Panc1 (cell line): ENCODE measurements around the gene DGCR2. TPM values are rescaled to one million over a fixed set of nuclear protein-coding genes. Genes with fewer than 3 reads are reported as not detected.

Source experiments
- ATAC-seq: fragments of 200-7000 bp; cut with Tn5 transposase; 2 replicates; pipeline ENCODE4 v1.9.1; 2020; ENCODE audit warnings: mild to moderate bottlenecking, moderate library complexity
- BruUV-seq: library from RNA; stranded (reverse); fragments of 400-500 nt; replicated peaks from 2 replicates; lab custom pipeline; 2021; lab: Mats Ljungman, UMichigan
- CTCF ChIA-PET: fragments of 300-600 bp; sonication (Branson Sonifier 250); formaldehyde crosslinking; loops from one replicate; lab custom pipeline; 2022; ENCODE audit warnings: antibody characterized with exemption; lab: Charles Lee
- POLR2A ChIA-PET: fragments of 300-600 bp; sonication (Branson Sonifier 250); formaldehyde crosslinking; loops from one replicate; lab custom pipeline; 2022; ENCODE audit warnings: antibody characterized with exemption; lab: Charles Lee
- DNase-seq: peaks from one replicate; pipeline ENCODE4 v3.0.0-alpha.2; 2010; ENCODE audit warnings: low read depth, low spot score
- H3K27ac ChIP-seq: 2 replicates; pipeline ENCODE4 v1.5.1; 2011; ENCODE audit warnings: mild to moderate bottlenecking, low read length, inconsistent platforms
- H3K27me3 ChIP-seq: fragments of 200-500 bp; sonication (Bioruptor generic); 2 replicates; pipeline ENCODE4 v1.6.0; 2014; ENCODE audit warnings: low read length, inconsistent platforms; ENCODE audit not compliant: control insufficient read depth, insufficient read depth
- H3K36me3 ChIP-seq: fragments of 200-500 bp; sonication (Bioruptor generic); 2 replicates; pipeline ENCODE4 v1.5.1; 2014; ENCODE audit warnings: inconsistent platforms, mild to moderate bottlenecking, low read length, moderate library complexity; ENCODE audit not compliant: control insufficient read depth, insufficient read depth
- H3K4me1 ChIP-seq: 2 replicates; pipeline ENCODE4 v1.5.1; 2011; ENCODE audit warnings: inconsistent platforms, mild to moderate bottlenecking, low read length, moderate library complexity; ENCODE audit not compliant: control insufficient read depth, insufficient read depth
- H3K4me3 ChIP-seq, 2 experiments: 2 replicates each; pipeline ENCODE4 v1.5.1; 2011 to 2012; ENCODE audit warnings: low read depth in 2 of 2, low read length in 2 of 2, mild to moderate bottlenecking in 2 of 2, inconsistent platforms in 1 of 2, moderate library complexity in 1 of 2
- H3K9me3 ChIP-seq: fragments of 200-500 bp; sonication (Bioruptor generic); 2 replicates; pipeline ENCODE4 v1.5.1; 2014; ENCODE audit warnings: low read depth, mild to moderate bottlenecking, inconsistent platforms, low read length, moderate library complexity; ENCODE audit not compliant: control insufficient read depth, insufficient read depth
- POLR2AphosphoS5 ChIP-seq: IDR thresholded peaks from 2 replicates; pipeline ENCODE4 v1.6.1; 2012; ENCODE audit warnings: mild to moderate bottlenecking, low read depth, low read length, moderate library complexity
- SIN3A ChIP-seq: IDR thresholded peaks from 2 replicates; pipeline ENCODE4 v1.6.1; 2012; ENCODE audit warnings: low read depth, mild to moderate bottlenecking, low read length, moderate library complexity, borderline replicate concordance; ENCODE audit not compliant: insufficient read depth
- TCF7L2 ChIP-seq: IDR thresholded peaks from 2 replicates; pipeline ENCODE4 v1.6.1; 2011; ENCODE audit warnings: mild to moderate bottlenecking, low read depth, low read length, inconsistent platforms
- in situ Hi-C: cut with HindIII; loops from 2 replicates; pipeline ENCODE4 v1.10.0; 2016; ENCODE audit warnings: low sequenced_read_pairs, low pct_unique_long_range_greater_than_20kb
- intact Hi-C: fragments of 100-400 bp; cut with micrococcal nuclease; formaldehyde crosslinking; loops from one replicate; pipeline ENCODE4 v1.10.0; 2022; ENCODE audit not compliant: unreplicated experiment
- total RNA-seq: library from RNA; stranded (reverse); gene quantifications from one replicate; pipeline ENCODE4 v1.2.1, GENCODE V29; 2021; ENCODE audit not compliant: unreplicated experiment
- TF ChIP-seq, protein P1 (sequence below): fragments of 450-650 bp; IDR thresholded peaks from 2 replicates; pipeline ENCODE4 v1.5.1; 2017; ENCODE audit warnings: mild to moderate bottlenecking
- TF ChIP-seq, protein P2 (sequence below), 2 experiments: IDR thresholded peaks; 2 replicates each; pipeline ENCODE4 v1.6.1; 2011 to 2012; ENCODE audit warnings: low read depth in 2 of 2, control low read depth in 1 of 2, low read length in 1 of 2, mild to moderate bottlenecking in 1 of 2, moderate library complexity in 1 of 2; ENCODE audit not compliant: insufficient read depth in 1 of 2

Gene DGCR2
- total RNA-seq, 1 experiment from 2014 or later = 35.1 TPM

- TF ChIP-seq TCF7L2 (no peak), SIN3A (no peak), POLR2AphosphoS5 (no peak)
- TF ChIP-seq, protein P1, sequence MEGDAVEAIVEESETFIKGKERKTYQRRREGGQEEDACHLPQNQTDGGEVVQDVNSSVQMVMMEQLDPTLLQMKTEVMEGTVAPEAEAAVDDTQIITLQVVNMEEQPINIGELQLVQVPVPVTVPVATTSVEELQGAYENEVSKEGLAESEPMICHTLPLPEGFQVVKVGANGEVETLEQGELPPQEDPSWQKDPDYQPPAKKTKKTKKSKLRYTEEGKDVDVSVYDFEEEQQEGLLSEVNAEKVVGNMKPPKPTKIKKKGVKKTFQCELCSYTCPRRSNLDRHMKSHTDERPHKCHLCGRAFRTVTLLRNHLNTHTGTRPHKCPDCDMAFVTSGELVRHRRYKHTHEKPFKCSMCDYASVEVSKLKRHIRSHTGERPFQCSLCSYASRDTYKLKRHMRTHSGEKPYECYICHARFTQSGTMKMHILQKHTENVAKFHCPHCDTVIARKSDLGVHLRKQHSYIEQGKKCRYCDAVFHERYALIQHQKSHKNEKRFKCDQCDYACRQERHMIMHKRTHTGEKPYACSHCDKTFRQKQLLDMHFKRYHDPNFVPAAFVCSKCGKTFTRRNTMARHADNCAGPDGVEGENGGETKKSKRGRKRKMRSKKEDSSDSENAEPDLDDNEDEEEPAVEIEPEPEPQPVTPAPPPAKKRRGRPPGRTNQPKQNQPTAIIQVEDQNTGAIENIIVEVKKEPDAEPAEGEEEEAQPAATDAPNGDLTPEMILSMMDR = no peak
- TF ChIP-seq, protein P2, sequence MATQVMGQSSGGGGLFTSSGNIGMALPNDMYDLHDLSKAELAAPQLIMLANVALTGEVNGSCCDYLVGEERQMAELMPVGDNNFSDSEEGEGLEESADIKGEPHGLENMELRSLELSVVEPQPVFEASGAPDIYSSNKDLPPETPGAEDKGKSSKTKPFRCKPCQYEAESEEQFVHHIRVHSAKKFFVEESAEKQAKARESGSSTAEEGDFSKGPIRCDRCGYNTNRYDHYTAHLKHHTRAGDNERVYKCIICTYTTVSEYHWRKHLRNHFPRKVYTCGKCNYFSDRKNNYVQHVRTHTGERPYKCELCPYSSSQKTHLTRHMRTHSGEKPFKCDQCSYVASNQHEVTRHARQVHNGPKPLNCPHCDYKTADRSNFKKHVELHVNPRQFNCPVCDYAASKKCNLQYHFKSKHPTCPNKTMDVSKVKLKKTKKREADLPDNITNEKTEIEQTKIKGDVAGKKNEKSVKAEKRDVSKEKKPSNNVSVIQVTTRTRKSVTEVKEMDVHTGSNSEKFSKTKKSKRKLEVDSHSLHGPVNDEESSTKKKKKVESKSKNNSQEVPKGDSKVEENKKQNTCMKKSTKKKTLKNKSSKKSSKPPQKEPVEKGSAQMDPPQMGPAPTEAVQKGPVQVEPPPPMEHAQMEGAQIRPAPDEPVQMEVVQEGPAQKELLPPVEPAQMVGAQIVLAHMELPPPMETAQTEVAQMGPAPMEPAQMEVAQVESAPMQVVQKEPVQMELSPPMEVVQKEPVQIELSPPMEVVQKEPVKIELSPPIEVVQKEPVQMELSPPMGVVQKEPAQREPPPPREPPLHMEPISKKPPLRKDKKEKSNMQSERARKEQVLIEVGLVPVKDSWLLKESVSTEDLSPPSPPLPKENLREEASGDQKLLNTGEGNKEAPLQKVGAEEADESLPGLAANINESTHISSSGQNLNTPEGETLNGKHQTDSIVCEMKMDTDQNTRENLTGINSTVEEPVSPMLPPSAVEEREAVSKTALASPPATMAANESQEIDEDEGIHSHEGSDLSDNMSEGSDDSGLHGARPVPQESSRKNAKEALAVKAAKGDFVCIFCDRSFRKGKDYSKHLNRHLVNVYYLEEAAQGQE (IDR thresholded peaks at IDR 0.05; ENCODE audit: insufficient read depth in 1 of 2, low read depth in 2 of 2, low read length in 1 of 2) = no peak
- no peaks in the 10 kb centered on the region for H3K27me3 ChIP-seq
- H3K4me3 ChIP-seq = no peak overlapping the region
- in situ Hi-C loops = no loop called here
- POLR2A ChIA-PET = no interaction called here
- BruUV-seq = no TSS peak
- no peak overlapping the region for H3K27ac ChIP-seq
- H3K4me1 ChIP-seq = no peaks in the 10 kb centered on the region
- DNase-seq (no peak), ATAC-seq (no peak)
- no peaks in the 10 kb centered on the region for H3K36me3 ChIP-seq
- intact Hi-C loops = no loop called here
- no peaks in the 10 kb centered on the region for H3K9me3 ChIP-seq
- CTCF ChIA-PET = no interaction called here
These were observed 5.3 kb upstream of the DGCR2 start for GRCh38 chr22:19127329-19128008.

DNA sequence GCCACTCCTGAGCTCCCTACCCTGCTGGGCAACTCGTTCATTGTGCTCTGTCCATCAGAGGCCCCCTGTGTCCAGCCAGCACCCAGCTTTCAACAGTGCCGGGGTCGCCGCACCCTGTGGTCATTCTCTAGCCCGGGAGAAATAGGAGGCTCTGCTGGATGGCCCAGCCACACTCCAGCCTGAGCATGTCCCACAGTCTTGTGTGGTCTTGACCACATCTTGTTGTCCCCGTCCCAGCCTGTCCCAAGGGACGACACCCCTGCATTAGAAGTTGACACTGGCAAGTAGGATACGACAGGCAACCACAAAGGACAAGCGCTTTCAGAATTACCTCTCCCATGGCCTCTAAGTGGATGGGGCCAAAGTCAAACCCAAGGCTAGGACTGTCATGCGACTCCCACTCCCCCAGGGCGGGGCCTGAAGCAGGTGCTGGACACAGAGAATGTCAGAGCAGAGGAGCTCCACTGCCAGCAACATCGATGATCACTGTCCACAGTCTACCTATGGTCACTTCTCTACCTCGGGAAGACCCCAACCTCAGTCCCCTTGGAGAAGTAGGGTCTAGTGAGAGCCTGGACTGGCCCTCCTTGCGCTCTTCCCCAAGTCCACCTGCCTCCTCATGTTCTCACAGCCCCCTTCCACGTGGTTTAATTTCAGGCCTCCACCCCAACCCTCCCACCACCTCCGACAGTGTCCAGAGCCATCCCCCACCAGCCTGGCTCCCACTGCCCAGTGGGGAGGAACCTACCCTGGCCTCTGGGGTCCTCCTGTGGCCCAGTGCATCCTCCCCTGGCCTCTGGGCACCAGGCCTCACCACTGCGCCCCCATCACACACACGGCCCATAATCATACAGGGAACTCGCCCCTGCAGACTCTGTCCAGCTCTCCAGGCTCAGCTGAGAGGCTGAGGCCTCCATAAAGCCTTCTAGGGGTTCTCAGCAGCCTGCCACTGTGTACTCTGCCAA is 4.4 kb upstream of the DGCR2 start:
- in situ Hi-C loops (no loop called here), intact Hi-C loops (no loop called here)
- ATAC-seq (no peak), DNase-seq (no peak)
- H3K27ac ChIP-seq = no peak overlapping the region
- TF ChIP-seq TCF7L2 = no peak
- no peak for TF ChIP-seq POLR2AphosphoS5
- TF ChIP-seq, protein P1 = no peak
- no peak for TF ChIP-seq SIN3A
- TF ChIP-seq, protein P2 (IDR thresholded peaks at IDR 0.05; ENCODE audit: insufficient read depth in 1 of 2, low read depth in 2 of 2, low read length in 1 of 2) = no peak
- H3K9me3 ChIP-seq = no peaks in the 10 kb centered on the region
- no peak overlapping the region for H3K4me3 ChIP-seq
- no peaks in the 10 kb centered on the region for H3K36me3 ChIP-seq
- H3K4me1 ChIP-seq = no peaks in the 10 kb centered on the region
- ChIA-PET POLR2A (no interaction called here), CTCF (no interaction called here)
- no TSS peak for BruUV-seq
- no peaks in the 10 kb centered on the region for H3K27me3 ChIP-seq
